HCT116 (cell line): Measurements from ENCODE around the gene THSD4. TPM values are rescaled to one million over a fixed set of nuclear protein-coding genes. Genes with fewer than 3 reads are reported as not detected.

Experiments
- ATAC-seq: fragments of 200-7000 bp; cut with Tn5 transposase; 2 replicates; pipeline ENCODE4 v1.9.1; 2020; ENCODE audit warnings: mild to moderate bottlenecking, moderate library complexity
- BruUV-seq: library from RNA; stranded (reverse); fragments of 400-500 nt; replicated peaks from 2 replicates; lab custom pipeline; 2021; lab: Mats Ljungman, UMichigan
- CTCF ChIA-PET: fragments of 300-600 bp; sonication (Branson Sonifier 250); formaldehyde crosslinking; loops from one replicate; lab custom pipeline; 2021; ENCODE audit warnings: antibody characterized with exemption; lab: Charles Lee
- POLR2A ChIA-PET: fragments of 300-600, 350-600 bp; sonication (Branson Sonifier 250); formaldehyde crosslinking; loops from one replicate; lab custom pipeline; 2021; ENCODE audit warnings: antibody characterized with exemption; lab: Charles Lee
- RAD21 ChIA-PET, 2 experiments: fragments of 300-600 bp; sonication (Branson Sonifier 250); formaldehyde crosslinking; loops; one replicate each; lab custom pipeline; 2023; ENCODE audit warnings: low total read pairs in 2 of 2; ENCODE audit not compliant: uncharacterized antibody in 2 of 2, unreplicated experiment in 2 of 2, low non-redundant PET in 1 of 2; lab: Charles Lee
- DNase-seq: peaks from one replicate; pipeline ENCODE4 v3.0.0-alpha.2; 2010; ENCODE audit warnings: low read depth, low spot score
- H2AFZ ChIP-seq: fragments of 200-600 bp; shearing (Covaris generic), sonication (generic); 2 replicates; pipeline ENCODE4 v1.6.1; 2017; ENCODE audit warnings: low read depth, mixed run types, mixed read lengths, antibody characterized with exemption, low read length; ENCODE audit not compliant: poor library complexity, severe bottlenecking
- H3K27ac ChIP-seq: 2 replicates; pipeline ENCODE4 v1.5.1; 2012; ENCODE audit warnings: low read depth, low read length
- H3K27me3 ChIP-seq: fragments of 200-600 bp; sonication (generic); 2 replicates; pipeline ENCODE4 v1.6.1; 2016; ENCODE audit warnings: mixed run types, low read length, mixed read lengths; ENCODE audit not compliant: insufficient read depth
- H3K36me3 ChIP-seq, 2 experiments: fragments of 200-500 bp in 1 of 2; fragments of 200-600 bp in 1 of 2; sonication (Bioruptor generic) in 1 of 2; sonication (generic) in 1 of 2; 2 replicates each; pipeline versions ENCODE4 v1.5.1 to v1.6.1; 2014 to 2016; ENCODE audit warnings: low read length in 2 of 2, inconsistent platforms in 1 of 2, mixed read lengths in 1 of 2, mixed run types in 1 of 2; ENCODE audit not compliant: insufficient read depth in 2 of 2, control insufficient read depth in 1 of 2
- H3K4me1 ChIP-seq, 2 experiments: fragments of 200-600 bp in 1 of 2; sonication (generic) in 1 of 2; 2 replicates each; pipeline versions ENCODE4 v1.5.1 to v1.6.1; 2012 to 2017; ENCODE audit warnings: low read length in 2 of 2, inconsistent platforms in 1 of 2, mild to moderate bottlenecking in 1 of 2, mixed read lengths in 1 of 2, mixed run types in 1 of 2, moderate library complexity in 1 of 2; ENCODE audit not compliant: insufficient read depth in 2 of 2, control insufficient read depth in 1 of 2
- H3K4me2 ChIP-seq: fragments of 200-600 bp; sonication (generic); 2 replicates; pipeline ENCODE4 v1.6.1; 2017; ENCODE audit warnings: mixed run types, low read length, mixed read lengths
- H3K4me3 ChIP-seq, 2 experiments: fragments of 200-600 bp in 1 of 2; sonication (generic) in 1 of 2; replicated peaks in 1 of 2; 2 replicates each; pipeline ENCODE4 v1.5.1; 2011 to 2016; ENCODE audit warnings: low read length in 2 of 2, control low read depth in 1 of 2, low read depth in 1 of 2, mild to moderate bottlenecking in 1 of 2, mixed read lengths in 1 of 2, mixed run types in 1 of 2
- H3K79me2 ChIP-seq: fragments of 200-600 bp; sonication (generic); 2 replicates; pipeline ENCODE4 v1.6.1; 2017; ENCODE audit warnings: mild to moderate bottlenecking, mixed run types, low read length, moderate library complexity, mixed read lengths; ENCODE audit not compliant: insufficient read depth
- H3K9ac ChIP-seq: fragments of 200-600 bp; sonication (generic); 2 replicates; pipeline ENCODE4 v1.6.1; 2016; ENCODE audit warnings: low read length, mixed read lengths
- H3K9me2 ChIP-seq: fragments of 200-600 bp; sonication (generic), shearing (Covaris generic); 2 replicates; pipeline ENCODE4 v1.6.1; 2017; ENCODE audit warnings: mixed run types, mild to moderate bottlenecking, moderate library complexity; ENCODE audit not compliant: insufficient read depth
- H3K9me3 ChIP-seq, 2 experiments: fragments of 200-500 bp in 1 of 2; fragments of 200-600 bp in 1 of 2; sonication (Bioruptor generic) in 1 of 2; sonication (generic) in 1 of 2; 2 replicates each; pipeline ENCODE4 v1.6.1; 2014 to 2017; ENCODE audit warnings: low read length in 2 of 2, mixed read lengths in 2 of 2, inconsistent platforms in 1 of 2, low read depth in 1 of 2, mild to moderate bottlenecking in 1 of 2, mixed run types in 1 of 2, moderate library complexity in 1 of 2; ENCODE audit not compliant: control insufficient read depth in 1 of 2, insufficient read depth in 1 of 2
- H4K20me1 ChIP-seq: fragments of 200-600 bp; sonication (generic), shearing (Covaris generic); 2 replicates; pipeline ENCODE4 v1.6.1; 2017; ENCODE audit warnings: mixed run types, mild to moderate bottlenecking, moderate library complexity; ENCODE audit not compliant: insufficient read depth
- CBX3 ChIP-seq: IDR thresholded peaks from 2 replicates; pipeline ENCODE4 v1.6.1; 2012; ENCODE audit warnings: low read depth
- CEBPB ChIP-seq: IDR thresholded peaks from 2 replicates; pipeline ENCODE4 v1.6.1; 2012; ENCODE audit warnings: low read depth
- EGR1 ChIP-seq: IDR thresholded peaks from 2 replicates; pipeline ENCODE4 v1.6.1; 2012; ENCODE audit warnings: low read depth
- ELF1 ChIP-seq: IDR thresholded peaks from 2 replicates; pipeline ENCODE4 v1.6.1; 2012; ENCODE audit warnings: low read depth, borderline replicate concordance
- EZH2 ChIP-seq: fragments of 200-600 bp; sonication (generic); IDR thresholded peaks from 2 replicates; pipeline ENCODE4 v1.6.1; 2017; ENCODE audit warnings: antibody characterized with exemption, mixed run types
- EZH2phosphoT487 ChIP-seq: fragments of 200-600 bp; IDR thresholded peaks from 2 replicates; pipeline ENCODE4 v1.6.1; 2018; ENCODE audit warnings: antibody characterized with exemption, borderline replicate concordance
- FOSL1 ChIP-seq: IDR thresholded peaks from 2 replicates; pipeline ENCODE4 v1.6.1; 2012; ENCODE audit warnings: low read depth
- JUND ChIP-seq: IDR thresholded peaks from 2 replicates; pipeline ENCODE4 v1.6.1; 2012
- POLR2A ChIP-seq: IDR thresholded peaks from 2 replicates; pipeline ENCODE4 v1.7.0; 2011; ENCODE audit warnings: borderline replicate concordance; ENCODE audit not compliant: insufficient read depth, insufficient read length; ENCODE audit errors: extremely low read depth
- POLR2AphosphoS5 ChIP-seq: IDR thresholded peaks from 2 replicates; pipeline ENCODE4 v1.6.1; 2011; ENCODE audit warnings: mild to moderate bottlenecking, low read depth, low read length, moderate library complexity
- SIN3A ChIP-seq: IDR thresholded peaks from 2 replicates; pipeline ENCODE4 v1.6.1; 2012; ENCODE audit warnings: low read depth
- SP1 ChIP-seq: IDR thresholded peaks from 2 replicates; pipeline ENCODE4 v1.6.1; 2012; ENCODE audit warnings: low read depth
- TCF7L2 ChIP-seq: IDR thresholded peaks from 2 replicates; pipeline ENCODE4 v1.7.0; 2011; ENCODE audit warnings: borderline replicate concordance, inconsistent platforms; ENCODE audit not compliant: insufficient read depth, insufficient read length; ENCODE audit errors: extremely low read depth
- ZFX ChIP-seq: fragments of 450-650 bp; IDR thresholded peaks from 2 replicates; pipeline ENCODE4 v1.6.1; 2017
- ZNF274 ChIP-seq: fragments of 200-500 bp; sonication (Bioruptor generic); IDR thresholded peaks from 2 replicates; pipeline ENCODE4 v1.6.1; 2014; ENCODE audit warnings: mild to moderate bottlenecking, low read depth, low read length, inconsistent platforms
- intact Hi-C: fragments of 100-400 bp; cut with micrococcal nuclease; formaldehyde crosslinking; loops from 2 replicates; pipeline ENCODE4 v1.10.0; 2022
- total RNA-seq: library from RNA; stranded (reverse); gene quantifications from one replicate; pipeline ENCODE4 v1.2.1, GENCODE V29; 2021; ENCODE audit not compliant: unreplicated experiment
- TF ChIP-seq, protein P1 (sequence below): IDR thresholded peaks from 2 replicates; pipeline ENCODE4 v1.6.1; 2012
- TF ChIP-seq, protein P2 (sequence below): IDR thresholded peaks from 2 replicates; pipeline ENCODE4 v1.6.1; 2012
- TF ChIP-seq, protein P3 (sequence below), 3 experiments: fragments of 200-600 bp in 1 of 3; sonication (generic) in 1 of 3; IDR thresholded peaks in 2 of 3; conservative IDR thresholded peaks in 1 of 3; 2 replicates each; pipeline ENCODE4 v1.5.1; 2012 to 2017; ENCODE audit warnings: low read depth in 2 of 3, low read length in 2 of 3, antibody characterized with exemption in 1 of 3, borderline replicate concordance in 1 of 3, control low read depth in 1 of 3, mild to moderate bottlenecking in 1 of 3, mixed read lengths in 1 of 3, mixed run types in 1 of 3, moderate library complexity in 1 of 3; ENCODE audit not compliant: insufficient read depth in 1 of 3

THSD4 gene
- total RNA-seq, 1 experiment from 2014 or later: 30.5 TPM

DNA sequence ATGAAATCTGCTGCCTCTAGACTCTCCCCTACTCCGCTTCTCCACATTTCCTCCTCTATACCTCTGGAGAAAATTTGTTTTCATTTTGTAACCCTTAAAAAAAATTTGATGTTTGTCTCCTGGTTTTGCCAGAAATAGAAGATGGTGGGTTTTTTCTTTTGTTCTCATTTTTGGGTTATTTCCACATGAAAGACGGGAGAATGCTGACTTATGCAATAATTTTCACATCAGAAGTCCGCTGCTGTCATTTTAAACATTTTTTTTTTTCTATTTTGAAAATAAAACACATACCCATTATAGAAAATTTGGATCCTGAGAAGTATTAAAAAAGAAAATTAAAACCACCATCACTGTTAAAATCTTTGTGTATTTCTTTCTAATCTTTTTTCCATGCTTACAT, 374.3 kb downstream of the THSD4 start:
- POLR2A ChIA-PET: no interaction called here
- TF ChIP-seq SIN3A (no peak), ZFX (no peak), POLR2AphosphoS5 (no peak), CBX3 (no peak), SP1 (no peak), TCF7L2 (no peak), EGR1 (no peak), EZH2phosphoT487 (no peak), EZH2 (no peak), JUND (no peak), ELF1 (no peak), ZNF274 (no peak), FOSL1 (no peak), CEBPB (no peak), POLR2A (no peak)
- TF ChIP-seq, protein P1, sequence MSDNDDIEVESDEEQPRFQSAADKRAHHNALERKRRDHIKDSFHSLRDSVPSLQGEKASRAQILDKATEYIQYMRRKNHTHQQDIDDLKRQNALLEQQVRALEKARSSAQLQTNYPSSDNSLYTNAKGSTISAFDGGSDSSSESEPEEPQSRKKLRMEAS: no peak
- TF ChIP-seq, protein P2, sequence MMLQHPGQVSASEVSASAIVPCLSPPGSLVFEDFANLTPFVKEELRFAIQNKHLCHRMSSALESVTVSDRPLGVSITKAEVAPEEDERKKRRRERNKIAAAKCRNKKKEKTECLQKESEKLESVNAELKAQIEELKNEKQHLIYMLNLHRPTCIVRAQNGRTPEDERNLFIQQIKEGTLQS: no peak
- TF ChIP-seq, protein P3, sequence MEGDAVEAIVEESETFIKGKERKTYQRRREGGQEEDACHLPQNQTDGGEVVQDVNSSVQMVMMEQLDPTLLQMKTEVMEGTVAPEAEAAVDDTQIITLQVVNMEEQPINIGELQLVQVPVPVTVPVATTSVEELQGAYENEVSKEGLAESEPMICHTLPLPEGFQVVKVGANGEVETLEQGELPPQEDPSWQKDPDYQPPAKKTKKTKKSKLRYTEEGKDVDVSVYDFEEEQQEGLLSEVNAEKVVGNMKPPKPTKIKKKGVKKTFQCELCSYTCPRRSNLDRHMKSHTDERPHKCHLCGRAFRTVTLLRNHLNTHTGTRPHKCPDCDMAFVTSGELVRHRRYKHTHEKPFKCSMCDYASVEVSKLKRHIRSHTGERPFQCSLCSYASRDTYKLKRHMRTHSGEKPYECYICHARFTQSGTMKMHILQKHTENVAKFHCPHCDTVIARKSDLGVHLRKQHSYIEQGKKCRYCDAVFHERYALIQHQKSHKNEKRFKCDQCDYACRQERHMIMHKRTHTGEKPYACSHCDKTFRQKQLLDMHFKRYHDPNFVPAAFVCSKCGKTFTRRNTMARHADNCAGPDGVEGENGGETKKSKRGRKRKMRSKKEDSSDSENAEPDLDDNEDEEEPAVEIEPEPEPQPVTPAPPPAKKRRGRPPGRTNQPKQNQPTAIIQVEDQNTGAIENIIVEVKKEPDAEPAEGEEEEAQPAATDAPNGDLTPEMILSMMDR (IDR thresholded peaks at IDR 0.05 in 2 of 3, conservative IDR thresholded peaks at IDR 0.05 in 1 of 3; ENCODE audit: borderline replicate concordance in 1 of 3, insufficient read depth in 1 of 3, low read depth in 2 of 3, low read length in 2 of 3): no peak
- H3K4me1 ChIP-seq: no peaks in the 10 kb centered on the region
- no peaks in the 10 kb centered on the region for H3K9me2 ChIP-seq
- no peaks in the 10 kb centered on the region for H4K20me1 ChIP-seq
- CTCF ChIA-PET: no interaction called here
- no peak overlapping the region for H2AFZ ChIP-seq
- RAD21 ChIA-PET: no interaction called here
- H3K36me3 ChIP-seq: no peaks in the 10 kb centered on the region
- H3K9me3 ChIP-seq: no peaks in the 10 kb centered on the region
- ATAC-seq: no peak
- no peaks in the 10 kb centered on the region for H3K27me3 ChIP-seq
- no peak overlapping the region for H3K9ac ChIP-seq
- no peak overlapping the region for H3K4me3 ChIP-seq
- intact Hi-C loops: no loop called here
- no peaks in the 10 kb centered on the region for H3K79me2 ChIP-seq
- no peak overlapping the region for H3K4me2 ChIP-seq
- H3K27ac ChIP-seq: no peak overlapping the region
- no TSS peak for BruUV-seq
- DNase-seq: no peak
